Mononuclear cell (primary cell): ENCODE results near the gene RASSF7. TPM values are rescaled to one million over a fixed set of nuclear protein-coding genes. Genes with fewer than 3 reads are reported as not detected.

Experiments
- H3K27me3 ChIP-seq: 2 replicates; pipeline ENCODE4 v1.6.0; 2011; ENCODE audit warnings: low read length, control low read depth; ENCODE audit not compliant: insufficient read depth
- H3K4me1 ChIP-seq: 2 replicates; pipeline ENCODE4 v1.5.1; 2011; ENCODE audit warnings: mild to moderate bottlenecking, low read length, control low read depth; ENCODE audit not compliant: insufficient read depth
- H3K4me3 ChIP-seq: 2 replicates; pipeline ENCODE4 v1.5.1; 2011; ENCODE audit warnings: mild to moderate bottlenecking, low read length, moderate library complexity
- H3K9me3 ChIP-seq: 2 replicates; pipeline ENCODE4 v1.5.1; 2011; ENCODE audit warnings: low read depth, mild to moderate bottlenecking, control low read depth, low read length
- total RNA-seq: library from RNA; depleted of rRNA; stranded (reverse); fragments of >200 nt; gene quantifications from one replicate; pipeline ENCODE4 v1.2.3, GENCODE V29; 2012

The RASSF7 gene
- total RNA-seq, 1 donor = 16.6 TPM

GRCh38 chr11:610146-610801, 49.5 kb downstream of the RASSF7 start:
- H3K9me3 ChIP-seq = no peaks in the 10 kb centered on the region
- H3K4me1 ChIP-seq = peaks cover 22% of the 10 kb centered on the region
- no peaks in the 10 kb centered on the region for H3K27me3 ChIP-seq
- H3K4me3 ChIP-seq = no peak overlapping the region

GRCh38 chr11:611001-611996, 50.5 kb downstream of the RASSF7 start:
- Histone ChIP-seq H3K27me3 (no peaks in the 10 kb centered on the region), H3K4me3 (no peak overlapping the region), H3K4me1 (peaks cover 25% of the 10 kb centered on the region), H3K9me3 (no peaks in the 10 kb centered on the region)

GRCh38 chr11:612201-612960, 51.6 kb downstream of the RASSF7 start:
- Histone ChIP-seq H3K4me3 (no peak overlapping the region), H3K9me3 (no peaks in the 10 kb centered on the region), H3K4me1 (peaks cover 34% of the 10 kb centered on the region), H3K27me3 (no peaks in the 10 kb centered on the region)

- no peak overlapping the region for H3K4me3 ChIP-seq
- peaks cover 34% of the 10 kb centered on the region for H3K4me1 ChIP-seq
- no peaks in the 10 kb centered on the region for H3K9me3 ChIP-seq
- H3K27me3 ChIP-seq = no peaks in the 10 kb centered on the region
Observed at GRCh38 chr11:612961-613300, 52.2 kb downstream of the RASSF7 start.

GRCh38 chr11:613369-613968, 52.7 kb downstream of the RASSF7 start:
- H3K4me1 ChIP-seq = peaks cover 34% of the 10 kb centered on the region
- no peaks in the 10 kb centered on the region for H3K27me3 ChIP-seq
- H3K4me3 ChIP-seq = no peak overlapping the region
- no peaks in the 10 kb centered on the region for H3K9me3 ChIP-seq

Other genes starting within 250 kb of the RASSF7 start
- 276 TPM for gene IFITM1, start 246.9 kb upstream of the RASSF7 start, total RNA-seq
- 14.1 TPM for gene IFITM3, start 240.1 kb upstream of the RASSF7 start, total RNA-seq
- 0.21 TPM for gene B4GALNT4, start 191.5 kb upstream of the RASSF7 start, total RNA-seq
- gene PKP3, start 166.8 kb upstream of the RASSF7 start, total RNA-seq = not detected
- gene SIGIRR, start 146.0 kb upstream of the RASSF7 start, total RNA-seq = 50.9 TPM
- gene ANO9, start 119.0 kb upstream of the RASSF7 start, total RNA-seq = 19.9 TPM
- gene PTDSS2, start 110.7 kb upstream of the RASSF7 start, total RNA-seq = 8.8 TPM
- gene RNH1, start 53.7 kb upstream of the RASSF7 start, total RNA-seq = 92.2 TPM
- gene HRAS, start 25.4 kb upstream of the RASSF7 start, total RNA-seq = 7.1 TPM
- gene LRRC56, start 23.4 kb upstream of the RASSF7 start, total RNA-seq = 0.94 TPM
- 2.1 TPM for gene LMNTD2, start 232 bp upstream of the RASSF7 start, total RNA-seq
- gene PHRF1, start 15.5 kb downstream of the RASSF7 start, total RNA-seq = 25.1 TPM
- gene IRF7, start 55.0 kb downstream of the RASSF7 start, total RNA-seq = 50.9 TPM
- 0.10 TPM for gene CDHR5, start 64.0 kb downstream of the RASSF7 start, total RNA-seq
- not detected for gene SCT, start 66.2 kb downstream of the RASSF7 start, total RNA-seq
- 0.10 TPM for gene DRD4, start 76.3 kb downstream of the RASSF7 start, total RNA-seq
- gene DEAF1, start 134.3 kb downstream of the RASSF7 start, total RNA-seq = 30.7 TPM
- gene TMEM80, start 134.8 kb downstream of the RASSF7 start, total RNA-seq = 8.3 TPM
- gene EPS8L2, start 145.3 kb downstream of the RASSF7 start, total RNA-seq = 2.1 TPM
- gene TALDO1, start 186.5 kb downstream of the RASSF7 start, total RNA-seq = 141 TPM
- 7.2 TPM for gene GATD1, start 216.5 kb downstream of the RASSF7 start, total RNA-seq
- gene CEND1, start 229.1 kb downstream of the RASSF7 start, total RNA-seq = not detected
- gene SLC25A22, start 237.3 kb downstream of the RASSF7 start, total RNA-seq = 3.5 TPM
- gene PIDD1, start 244.3 kb downstream of the RASSF7 start, total RNA-seq = 6.2 TPM
- 653 TPM for gene RPLP2, start 249.0 kb downstream of the RASSF7 start, total RNA-seq